Uterus (tissue), 4 donors: ENCODE results near the gene ADGRF5. TPM values are rescaled to one million over a fixed set of nuclear protein-coding genes. Genes with fewer than 3 reads are reported as not detected.
A peak's percentile ranks its signal among the peaks of the same experiment; 100 is the strongest.

ENCODE experiments used
- DNase-seq, 2 donors: peaks; one replicate each; pipeline ENCODE4 v3.0.0-alpha.2; 2019 to 2020
- H3K27ac ChIP-seq, 2 donors: fragments of 200-600 bp; sonication (generic); 1 replicate in 1 of 2; 2 replicates in 1 of 2; pipeline ENCODE4 v1.5.1; 2016 to 2018
- H3K27me3 ChIP-seq, 2 donors: fragments of 200-600 bp; sonication (generic); one replicate each; pipeline ENCODE4 v1.5.1; 2018 to 2019; ENCODE audit warnings: control low read depth in 1 of 2
- H3K36me3 ChIP-seq, 2 donors: fragments of 200-600 bp; sonication (generic); one replicate each; pipeline ENCODE4 v1.5.1; 2019; ENCODE audit warnings: control low read depth in 1 of 2
- H3K4me1 ChIP-seq, 2 donors: fragments of 200-600 bp; sonication (generic); one replicate each; pipeline ENCODE4 v1.5.1; 2018 to 2019; ENCODE audit warnings: control low read depth in 1 of 2
- H3K4me3 ChIP-seq, 2 donors: fragments of 200-600 bp; sonication (generic); 1 replicate in 1 of 2; 2 replicates in 1 of 2; pipeline ENCODE4 v1.5.1; 2018 to 2019; ENCODE audit warnings: mild to moderate bottlenecking in 1 of 2
- H3K9me3 ChIP-seq, 2 donors: fragments of 200-600 bp; sonication (generic); one replicate each; pipeline ENCODE4 v1.5.1; 2019; ENCODE audit warnings: control low read depth in 1 of 2
- POLR2A ChIP-seq, 2 donors: fragments of 450-650 bp; IDR thresholded peaks; one replicate each; pipeline ENCODE4 v1.6.1; 2016; ENCODE audit warnings: antibody characterized with exemption in 2 of 2, mild to moderate bottlenecking in 1 of 2, moderate library complexity in 1 of 2
- intact Hi-C: fragments of 100-400 bp; cut with DNase I; formaldehyde crosslinking; loops from one replicate; pipeline ENCODE4 v1.15.1; 2023; ENCODE audit warnings: low total_unique reads
- total RNA-seq, 4 donors: library from RNA; depleted of rRNA in 3 of 4; stranded (reverse); fragments of >200 nt in 3 of 4; gene quantifications; one replicate each; pipeline versions ENCODE4 v1.1.0 to v1.2.4, GENCODE V29; 2014 to 2023
- TF ChIP-seq, protein P1 (sequence below), 4 experiments: fragments of 200-600 bp in 2 of 4; fragments of 450-650 bp in 2 of 4; sonication (generic) in 2 of 4; IDR thresholded peaks; one replicate each; pipeline ENCODE4 v1.5.1; 2016 to 2019; ENCODE audit warnings: antibody characterized with exemption in 4 of 4, mild to moderate bottlenecking in 2 of 4, moderate library complexity in 1 of 4
- donor health status: DM: yes; HTN: yes; CAD: no.

ADGRF5 gene
- total RNA-seq, 4 donors from 2014 or later, result 21.5 to 51.2 (median 35.9) TPM

GRCh38 chr6:46923476-46923875, 1.7 kb upstream of the ADGRF5 start:
- intact Hi-C loops, result no loop called here
- no peak for DNase-seq

DNA sequence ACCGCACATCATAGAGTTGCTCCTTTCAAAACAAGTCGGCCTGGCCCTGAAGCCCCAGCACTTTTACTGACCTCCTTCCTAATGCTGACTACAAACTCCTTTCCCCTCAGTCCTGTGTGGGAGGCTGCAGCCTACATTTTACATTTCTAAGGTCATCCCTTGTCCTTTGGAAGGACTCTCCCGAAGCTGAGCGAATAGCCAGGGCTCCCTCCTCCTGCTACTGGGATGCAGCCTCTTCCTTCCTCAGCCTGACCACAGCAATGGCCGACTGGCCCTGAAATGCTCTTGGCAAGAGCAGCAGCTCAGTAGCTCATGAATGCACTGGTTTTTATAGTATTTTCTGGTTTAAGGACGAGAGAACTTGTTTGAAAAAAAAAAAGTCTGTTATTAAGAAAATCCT, 679 bp downstream of the ADGRF5 start:
- intact Hi-C loops, result no loop called here
- peak overlapping the region; percentile 62 to 72 for H3K27ac ChIP-seq
- no peaks in the 10 kb centered on the region for H3K9me3 ChIP-seq
- DNase-seq, result no peak
- H3K36me3 ChIP-seq, result no peaks in the 10 kb centered on the region
- no peaks in the 10 kb centered on the region for H3K27me3 ChIP-seq
- H3K4me1 ChIP-seq, result no peaks in the 10 kb centered on the region
- H3K4me3 ChIP-seq, result peak overlapping the region in 1 of 2 donors; percentile 14
- no peak for TF ChIP-seq POLR2A (IDR thresholded peaks at IDR 0.05)
- TF ChIP-seq, protein P1, sequence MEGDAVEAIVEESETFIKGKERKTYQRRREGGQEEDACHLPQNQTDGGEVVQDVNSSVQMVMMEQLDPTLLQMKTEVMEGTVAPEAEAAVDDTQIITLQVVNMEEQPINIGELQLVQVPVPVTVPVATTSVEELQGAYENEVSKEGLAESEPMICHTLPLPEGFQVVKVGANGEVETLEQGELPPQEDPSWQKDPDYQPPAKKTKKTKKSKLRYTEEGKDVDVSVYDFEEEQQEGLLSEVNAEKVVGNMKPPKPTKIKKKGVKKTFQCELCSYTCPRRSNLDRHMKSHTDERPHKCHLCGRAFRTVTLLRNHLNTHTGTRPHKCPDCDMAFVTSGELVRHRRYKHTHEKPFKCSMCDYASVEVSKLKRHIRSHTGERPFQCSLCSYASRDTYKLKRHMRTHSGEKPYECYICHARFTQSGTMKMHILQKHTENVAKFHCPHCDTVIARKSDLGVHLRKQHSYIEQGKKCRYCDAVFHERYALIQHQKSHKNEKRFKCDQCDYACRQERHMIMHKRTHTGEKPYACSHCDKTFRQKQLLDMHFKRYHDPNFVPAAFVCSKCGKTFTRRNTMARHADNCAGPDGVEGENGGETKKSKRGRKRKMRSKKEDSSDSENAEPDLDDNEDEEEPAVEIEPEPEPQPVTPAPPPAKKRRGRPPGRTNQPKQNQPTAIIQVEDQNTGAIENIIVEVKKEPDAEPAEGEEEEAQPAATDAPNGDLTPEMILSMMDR (IDR thresholded peaks at IDR 0.05), result no peak

More at GRCh38 chr6:46923476-46923875, 1.7 kb upstream of the ADGRF5 start:
- Histone ChIP-seq H3K9me3 (no peaks in the 10 kb centered on the region), H3K27ac (peak overlapping the region in 1 of 2 donors; percentile 4), H3K4me3 (no peak overlapping the region), H3K36me3 (no peaks in the 10 kb centered on the region), H3K27me3 (no peaks in the 10 kb centered on the region), H3K4me1 (no peaks in the 10 kb centered on the region)
- TF ChIP-seq, protein P1 (IDR thresholded peaks at IDR 0.05), result no peak

DNA sequence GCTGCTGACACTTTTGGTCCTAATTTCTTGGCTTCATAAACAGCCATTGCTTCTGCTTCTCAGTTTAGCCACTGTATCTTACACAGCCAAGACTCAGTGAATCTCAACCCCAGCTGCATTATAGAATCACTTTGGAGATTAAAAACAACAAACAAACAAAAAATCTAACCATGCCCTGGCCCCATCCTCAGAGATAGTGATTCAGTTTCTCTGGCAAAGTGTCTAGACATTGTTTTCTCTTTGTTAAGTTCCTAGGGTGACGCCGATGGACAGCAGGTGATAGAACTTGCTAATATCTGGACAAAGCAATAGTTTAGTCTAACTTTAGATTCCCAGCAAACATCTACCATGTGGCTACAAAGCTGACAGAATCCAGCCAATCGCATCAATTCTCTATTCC, 2.9 kb downstream of the ADGRF5 start:
- intact Hi-C loops, result no loop called here
- Histone ChIP-seq H3K4me1 (no peaks in the 10 kb centered on the region), H3K36me3 (no peaks in the 10 kb centered on the region), H3K27me3 (no peaks in the 10 kb centered on the region), H3K9me3 (no peaks in the 10 kb centered on the region), H3K4me3 (no peak overlapping the region), H3K27ac (peak overlapping the region in 1 of 2 donors; percentile 72)
- no peak for DNase-seq
- no peak for TF ChIP-seq POLR2A (IDR thresholded peaks at IDR 0.05)
- TF ChIP-seq, protein P1 (IDR thresholded peaks at IDR 0.05), result no peak

DNA sequence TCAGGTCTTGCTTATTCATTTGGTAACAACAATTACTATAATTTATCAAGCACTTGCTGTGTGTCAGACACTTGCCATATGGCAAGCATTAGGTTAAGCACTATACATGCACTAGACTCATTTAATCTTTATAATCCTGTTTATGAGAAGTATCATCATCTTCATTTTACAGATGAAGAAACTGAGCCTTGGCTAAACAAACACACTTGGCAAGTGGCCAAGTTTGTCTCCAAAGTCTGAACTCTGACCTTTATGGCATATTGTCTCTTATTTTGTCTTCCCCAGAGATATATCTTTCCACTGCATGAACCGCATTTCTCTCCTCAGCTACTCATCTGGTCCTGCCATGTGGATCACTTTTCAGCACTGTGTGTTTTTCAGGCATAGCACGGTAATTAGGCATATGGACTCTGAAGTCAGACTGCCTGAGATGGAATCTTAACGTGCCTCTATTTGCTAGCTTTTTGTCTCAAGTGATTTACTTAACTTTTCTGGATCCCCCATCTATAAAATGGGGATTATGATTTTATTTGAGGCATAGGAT, 4.7 kb downstream of the ADGRF5 start:
- intact Hi-C loops, result no loop called here
- Histone ChIP-seq H3K4me1 (no peaks in the 10 kb centered on the region), H3K4me3 (no peak overlapping the region), H3K36me3 (no peaks in the 10 kb centered on the region), H3K9me3 (no peaks in the 10 kb centered on the region), H3K27ac (peak overlapping the region in 1 of 2 donors; percentile 72), H3K27me3 (no peaks in the 10 kb centered on the region)
- DNase-seq, result no peak
- TF ChIP-seq, protein P1 (IDR thresholded peaks at IDR 0.05), result no peak

- no peaks in the 10 kb centered on the region for H3K9me3 ChIP-seq
- no peaks in the 10 kb centered on the region for H3K27me3 ChIP-seq
- H3K27ac ChIP-seq, result no peak overlapping the region
- intact Hi-C loops, result no loop called here
- DNase-seq, result no peak
- no peaks in the 10 kb centered on the region for H3K36me3 ChIP-seq
- no peaks in the 10 kb centered on the region for H3K4me1 ChIP-seq
- TF ChIP-seq, protein P1 (IDR thresholded peaks at IDR 0.05), result no peak
- TF ChIP-seq POLR2A (IDR thresholded peaks at IDR 0.05), result no peak
- no peak overlapping the region for H3K4me3 ChIP-seq
Observed at GRCh38 chr6:46915866-46916265, 5.9 kb downstream of the ADGRF5 start.
